Measurements from ENCODE around the gene C6. TPM values are rescaled to one million over a fixed set of nuclear protein-coding genes. Genes with fewer than 3 reads are reported as not detected.
"Not testable (repeated sequence)": the region's sequence is repeated elsewhere in the genome, so short reads cannot be mapped to it uniquely, and the experiment has no call there.

The C6 gene
- total RNA-seq, 1 donor from 2014 or later, result not detected

GRCh38 chr5:41234475-41234874 lies 21.1 kb upstream of the C6 start:
- no peak for DNase-seq (ENCODE audit: low spot score)
- Mint-ChIP-seq H3K4me1 (ENCODE audit: unreplicated experiment) (no peaks in the 10 kb centered on the region), H3K4me3 (ENCODE audit: unreplicated experiment) (no peak overlapping the region), H3K9me3 (ENCODE audit: unreplicated experiment) (no peaks in the 10 kb centered on the region), H3K27ac (ENCODE audit: unreplicated experiment) (no peak overlapping the region), H3K27me3 (ENCODE audit: unreplicated experiment) (no peaks in the 10 kb centered on the region), H3K36me3 (ENCODE audit: low read depth, unreplicated experiment) (no peaks in the 10 kb centered on the region)
- TF ChIP-seq CTCF (IDR thresholded peaks at IDR 0.05; ENCODE audit: unreplicated experiment), result no peak

GRCh38 chr5:41232797-41233196 lies 19.5 kb upstream of the C6 start:
- Mint-ChIP-seq H3K27ac (ENCODE audit: unreplicated experiment) (no peak overlapping the region), H3K36me3 (ENCODE audit: low read depth, unreplicated experiment) (peaks cover 4% of the 10 kb centered on the region), H3K4me1 (ENCODE audit: unreplicated experiment) (no peaks in the 10 kb centered on the region), H3K27me3 (ENCODE audit: unreplicated experiment) (no peaks in the 10 kb centered on the region), H3K9me3 (ENCODE audit: unreplicated experiment) (no peaks in the 10 kb centered on the region), H3K4me3 (ENCODE audit: unreplicated experiment) (no peak overlapping the region)
- TF ChIP-seq CTCF (IDR thresholded peaks at IDR 0.05; ENCODE audit: unreplicated experiment), result no peak
- no peak for DNase-seq (ENCODE audit: low spot score)

GRCh38 chr5:41230276-41230675 lies 16.9 kb upstream of the C6 start:
- not testable (repeated sequence) for H3K36me3 Mint-ChIP-seq (ENCODE audit: low read depth, unreplicated experiment); H3K4me3 Mint-ChIP-seq (ENCODE audit: unreplicated experiment); H3K27ac Mint-ChIP-seq (ENCODE audit: unreplicated experiment); H3K27me3 Mint-ChIP-seq (ENCODE audit: unreplicated experiment); DNase-seq (ENCODE audit: low spot score); H3K4me1 Mint-ChIP-seq (ENCODE audit: unreplicated experiment); H3K9me3 Mint-ChIP-seq (ENCODE audit: unreplicated experiment)

- TF ChIP-seq CTCF (IDR thresholded peaks at IDR 0.05; ENCODE audit: unreplicated experiment), result no peak
- Mint-ChIP-seq H3K4me1 (ENCODE audit: unreplicated experiment) (no peaks in the 10 kb centered on the region), H3K36me3 (ENCODE audit: low read depth, unreplicated experiment) (peaks cover 6% of the 10 kb centered on the region), H3K4me3 (ENCODE audit: unreplicated experiment) (no peak overlapping the region), H3K27ac (ENCODE audit: unreplicated experiment) (no peak overlapping the region), H3K9me3 (ENCODE audit: unreplicated experiment) (no peaks in the 10 kb centered on the region), H3K27me3 (ENCODE audit: unreplicated experiment) (no peaks in the 10 kb centered on the region)
- no peak for DNase-seq (ENCODE audit: low spot score)
Measured at GRCh38 chr5:41223962-41224361, 10.6 kb upstream of the C6 start.

GRCh38 chr5:41219658-41220269 lies 6.4 kb upstream of the C6 start:
- no peak for TF ChIP-seq CTCF (IDR thresholded peaks at IDR 0.05; ENCODE audit: unreplicated experiment)
- no peaks in the 10 kb centered on the region for H3K4me1 Mint-ChIP-seq (ENCODE audit: unreplicated experiment)
- H3K27ac Mint-ChIP-seq (ENCODE audit: unreplicated experiment), result no peak overlapping the region
- no peaks in the 10 kb centered on the region for H3K27me3 Mint-ChIP-seq (ENCODE audit: unreplicated experiment)
- H3K9me3 Mint-ChIP-seq (ENCODE audit: unreplicated experiment), result no peaks in the 10 kb centered on the region
- no peak overlapping the region for H3K4me3 Mint-ChIP-seq (ENCODE audit: unreplicated experiment)
- no peaks in the 10 kb centered on the region for H3K36me3 Mint-ChIP-seq (ENCODE audit: low read depth, unreplicated experiment)
- no peak for DNase-seq (ENCODE audit: low spot score)

All from endothelial cell (in vitro differentiated cells).